Measurements from ENCODE around the gene CAMKMT. TPM values are rescaled to one million over a fixed set of nuclear protein-coding genes. Genes with fewer than 3 reads are reported as not detected.
A peak's percentile ranks its signal among the peaks of the same experiment; 100 is the strongest.

CAMKMT gene
- total RNA-seq, 6 experiments from 2014 or later = 5.1 to 8.6 (median 7.0) TPM

- Mint-ChIP-seq H3K4me3 (no peak overlapping the region), H3K9me3 (no peaks in the 10 kb centered on the region), H3K4me1 (ENCODE audit: low read depth) (peaks cover 20% of the 10 kb centered on the region), H3K27me3 (ENCODE audit: insufficient read depth) (no peaks in the 10 kb centered on the region), H3K27ac (peak overlapping the region; percentile 22; the same call in 1 of the 2 replicates), H3K36me3 (ENCODE audit: low read depth) (peaks cover 28% of the 10 kb centered on the region)
- peak; percentile 42 for DNase-seq
- no peak for TF ChIP-seq CTCF (IDR thresholded peaks at IDR 0.05)
These were observed 36.7 kb upstream of the CAMKMT start for GRCh38 chr2:44324971-44325426.

- peaks cover 28% of the 10 kb centered on the region for H3K36me3 Mint-ChIP-seq (ENCODE audit: low read depth)
- no peak overlapping the region for H3K4me3 Mint-ChIP-seq
- no peak overlapping the region for H3K27ac Mint-ChIP-seq
These were observed 35.9 kb upstream of the CAMKMT start for GRCh38 chr2:44325897-44326296.

GRCh38 chr2:44326548-44327264, 35.0 kb upstream of the CAMKMT start:
- no peak for DNase-seq
- Mint-ChIP-seq H3K36me3 (ENCODE audit: low read depth) (peaks cover 29% of the 10 kb centered on the region), H3K4me1 (ENCODE audit: low read depth) (peaks cover 20% of the 10 kb centered on the region), H3K4me3 (no peak overlapping the region), H3K27me3 (ENCODE audit: insufficient read depth) (no peaks in the 10 kb centered on the region), H3K27ac (no peak overlapping the region), H3K9me3 (no peaks in the 10 kb centered on the region)
- no peak for TF ChIP-seq CTCF (IDR thresholded peaks at IDR 0.05)

More at GRCh38 chr2:44325897-44326296, 35.9 kb upstream of the CAMKMT start:
- DNase-seq = no peak
- no peaks in the 10 kb centered on the region for H3K9me3 Mint-ChIP-seq
- no peak for TF ChIP-seq CTCF (IDR thresholded peaks at IDR 0.05)
- peaks cover 22% of the 10 kb centered on the region for H3K4me1 Mint-ChIP-seq (ENCODE audit: low read depth)
- H3K27me3 Mint-ChIP-seq (ENCODE audit: insufficient read depth) = no peaks in the 10 kb centered on the region

GRCh38 chr2:44328750-44329149, 33.0 kb upstream of the CAMKMT start:
- Mint-ChIP-seq H3K36me3 (ENCODE audit: low read depth) (peaks cover 31% of the 10 kb centered on the region), H3K4me1 (ENCODE audit: low read depth) (peaks cover 20% of the 10 kb centered on the region), H3K4me3 (no peak overlapping the region), H3K9me3 (no peaks in the 10 kb centered on the region), H3K27me3 (ENCODE audit: insufficient read depth) (no peaks in the 10 kb centered on the region), H3K27ac (no peak overlapping the region)
- DNase-seq = no peak
- no peak for TF ChIP-seq CTCF (IDR thresholded peaks at IDR 0.05)

GRCh38 chr2:44329343-44329742, 32.4 kb upstream of the CAMKMT start:
- Mint-ChIP-seq H3K36me3 (ENCODE audit: low read depth) (peaks cover 31% of the 10 kb centered on the region), H3K27ac (no peak overlapping the region), H3K27me3 (ENCODE audit: insufficient read depth) (no peaks in the 10 kb centered on the region), H3K4me1 (ENCODE audit: low read depth) (peaks cover 20% of the 10 kb centered on the region), H3K9me3 (no peaks in the 10 kb centered on the region), H3K4me3 (no peak overlapping the region)
- TF ChIP-seq CTCF (IDR thresholded peaks at IDR 0.05) = no peak
- DNase-seq = no peak
